ENCODE data around the gene TUBGCP6. TPM values are rescaled to one million over a fixed set of nuclear protein-coding genes. Genes with fewer than 3 reads are reported as not detected.

The TUBGCP6 gene
- total RNA-seq, 4 donors from 2014 or later: 20.3 to 44.3 (median 32.2) TPM

DNA sequence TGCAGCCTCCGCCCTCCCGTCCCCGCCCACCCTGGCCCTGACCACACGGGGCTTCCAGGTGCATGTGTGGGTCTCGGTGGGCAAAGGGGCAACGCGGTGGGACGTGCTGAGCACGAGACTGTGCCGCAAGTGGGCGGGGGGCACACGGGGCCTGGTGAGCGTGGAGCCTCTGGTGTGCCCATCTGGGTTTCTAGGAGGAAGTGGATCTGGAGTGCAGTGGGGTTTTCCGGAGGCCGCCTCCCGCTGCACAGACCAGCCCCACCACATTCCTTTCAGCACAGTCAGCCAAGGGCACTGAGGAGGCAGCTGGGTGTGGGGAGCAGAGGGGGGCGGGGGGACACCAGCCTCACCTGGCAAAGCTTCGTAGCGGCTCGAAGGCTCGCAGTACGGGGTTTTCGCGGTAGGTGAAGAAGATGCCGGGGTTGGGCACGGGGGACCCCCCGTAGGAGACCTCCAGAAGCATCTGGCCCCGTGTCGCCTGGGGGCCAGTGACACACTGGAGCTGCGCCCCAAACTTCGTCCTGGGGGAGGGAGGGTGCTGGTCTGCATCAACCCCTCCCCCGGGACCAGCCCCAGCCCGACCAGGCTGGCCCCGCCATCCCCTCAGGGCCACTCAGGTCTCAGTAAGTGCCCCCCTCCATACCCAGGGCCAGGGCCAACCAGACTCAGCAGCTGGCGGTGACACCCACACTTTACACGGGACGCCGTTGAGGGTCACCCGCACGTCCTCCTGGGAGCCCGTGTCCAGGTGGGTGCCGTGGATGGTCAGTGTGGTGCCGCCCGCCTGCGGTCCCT is 37.7 kb upstream of the TUBGCP6 start:
- intact Hi-C loops (cut with DNase I): loop anchor here (5.0 kb wide), 1 partner anchor 50 kb away; no protein-coding TSS in a partner anchor
- H3K36me3 ChIP-seq: peaks cover 82 to 95% (median 82%) of the 10 kb centered on the region in 3 donors
- WGBS, 2 donors: 15% methylated on average over 9 of the region's 45 CpGs; no CpG with 5 or more reads in 1 of the 2 donors
- DNase-seq: no peak
- H3K4me3 ChIP-seq: peak overlapping the region in 3 of 4 donors; percentile 18 to 40 (median 31)
- peaks cover 14 to 95% (median 24%) of the 10 kb centered on the region in 3 donors for H3K4me1 ChIP-seq
- peak in 1 of 4 donors; percentile 14 for TF ChIP-seq POLR2A (IDR thresholded peaks at IDR 0.05)
- TF ChIP-seq, protein P1, sequence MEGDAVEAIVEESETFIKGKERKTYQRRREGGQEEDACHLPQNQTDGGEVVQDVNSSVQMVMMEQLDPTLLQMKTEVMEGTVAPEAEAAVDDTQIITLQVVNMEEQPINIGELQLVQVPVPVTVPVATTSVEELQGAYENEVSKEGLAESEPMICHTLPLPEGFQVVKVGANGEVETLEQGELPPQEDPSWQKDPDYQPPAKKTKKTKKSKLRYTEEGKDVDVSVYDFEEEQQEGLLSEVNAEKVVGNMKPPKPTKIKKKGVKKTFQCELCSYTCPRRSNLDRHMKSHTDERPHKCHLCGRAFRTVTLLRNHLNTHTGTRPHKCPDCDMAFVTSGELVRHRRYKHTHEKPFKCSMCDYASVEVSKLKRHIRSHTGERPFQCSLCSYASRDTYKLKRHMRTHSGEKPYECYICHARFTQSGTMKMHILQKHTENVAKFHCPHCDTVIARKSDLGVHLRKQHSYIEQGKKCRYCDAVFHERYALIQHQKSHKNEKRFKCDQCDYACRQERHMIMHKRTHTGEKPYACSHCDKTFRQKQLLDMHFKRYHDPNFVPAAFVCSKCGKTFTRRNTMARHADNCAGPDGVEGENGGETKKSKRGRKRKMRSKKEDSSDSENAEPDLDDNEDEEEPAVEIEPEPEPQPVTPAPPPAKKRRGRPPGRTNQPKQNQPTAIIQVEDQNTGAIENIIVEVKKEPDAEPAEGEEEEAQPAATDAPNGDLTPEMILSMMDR (IDR thresholded peaks at IDR 0.05): peak in 1 of 6 experiments; percentile 4
- no peaks in the 10 kb centered on the region for H3K9me3 ChIP-seq
- H3K27ac ChIP-seq: peak overlapping the region; percentile 75 to 89 (median 87)
- no peaks in the 10 kb centered on the region for H3K27me3 ChIP-seq

DNA sequence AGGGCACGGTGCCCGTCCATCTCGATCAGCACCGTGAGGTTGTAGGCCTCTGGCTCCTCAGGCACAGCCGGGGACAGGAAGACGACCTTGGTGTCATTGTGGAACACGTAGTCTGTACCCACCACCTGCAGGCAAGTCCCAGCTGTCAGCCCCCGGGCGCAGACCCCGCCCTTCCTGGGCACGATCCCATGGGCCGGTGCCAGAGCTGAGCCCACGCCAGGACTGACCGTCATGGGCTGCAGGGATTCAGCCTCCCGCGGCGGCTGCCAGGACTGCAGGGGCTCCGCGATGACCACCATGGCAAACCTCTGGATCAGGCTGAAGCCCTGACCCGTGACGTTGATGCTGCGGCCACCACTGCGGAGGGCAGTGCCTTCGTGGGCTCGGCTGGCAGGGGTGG is 37.1 kb upstream of the TUBGCP6 start:
- WGBS, 2 donors: 20% methylated on average over 3 of the region's 25 CpGs; no CpG with 5 or more reads in 1 of the 2 donors
- no peaks in the 10 kb centered on the region for H3K9me3 ChIP-seq
- DNase-seq: no peak

DNA sequence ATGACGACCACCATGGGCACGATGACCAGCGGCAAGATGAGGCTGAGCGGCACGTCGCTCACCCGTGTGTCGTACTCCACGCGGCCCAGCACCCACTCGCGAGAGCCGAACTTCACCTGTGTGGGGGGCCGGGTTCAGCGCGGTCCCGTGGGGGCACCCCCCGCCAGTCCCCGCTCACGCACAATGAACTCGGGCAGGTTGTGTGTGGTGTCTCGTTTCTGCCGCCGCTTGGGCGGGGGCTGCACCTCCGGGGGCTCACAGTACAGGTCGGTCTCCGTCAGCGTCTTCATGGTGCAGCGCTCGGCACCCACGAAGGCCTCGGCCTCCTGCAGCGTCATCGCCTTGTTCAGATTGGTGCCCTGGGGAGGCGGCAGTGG is 36.5 kb upstream of the TUBGCP6 start:
- 90 to 96% methylated on average over 10 to 22 of the region's 36 CpGs for WGBS, 2 donors
- H3K4me3 ChIP-seq: no peak overlapping the region

More for the DNA sequence above, 37.1 kb upstream of the TUBGCP6 start:
- Histone ChIP-seq H3K27me3 (no peaks in the 10 kb centered on the region), H3K27ac (peak overlapping the region; percentile 74 to 89 (median 87)), H3K36me3 (peaks cover 80 to 95% (median 80%) of the 10 kb centered on the region in 3 donors), H3K4me1 (peaks cover 14 to 95% (median 24%) of the 10 kb centered on the region in 3 donors), H3K4me3 (peak overlapping the region in 3 of 4 donors; percentile 18 to 40 (median 31))
- no peak for TF ChIP-seq POLR2A (IDR thresholded peaks at IDR 0.05)
- TF ChIP-seq, protein P1 (IDR thresholded peaks at IDR 0.05): no peak
- intact Hi-C loops (cut with DNase I): loop anchor here (5.0 kb wide), 1 partner anchor 50 kb away; no protein-coding TSS in a partner anchor

DNA sequence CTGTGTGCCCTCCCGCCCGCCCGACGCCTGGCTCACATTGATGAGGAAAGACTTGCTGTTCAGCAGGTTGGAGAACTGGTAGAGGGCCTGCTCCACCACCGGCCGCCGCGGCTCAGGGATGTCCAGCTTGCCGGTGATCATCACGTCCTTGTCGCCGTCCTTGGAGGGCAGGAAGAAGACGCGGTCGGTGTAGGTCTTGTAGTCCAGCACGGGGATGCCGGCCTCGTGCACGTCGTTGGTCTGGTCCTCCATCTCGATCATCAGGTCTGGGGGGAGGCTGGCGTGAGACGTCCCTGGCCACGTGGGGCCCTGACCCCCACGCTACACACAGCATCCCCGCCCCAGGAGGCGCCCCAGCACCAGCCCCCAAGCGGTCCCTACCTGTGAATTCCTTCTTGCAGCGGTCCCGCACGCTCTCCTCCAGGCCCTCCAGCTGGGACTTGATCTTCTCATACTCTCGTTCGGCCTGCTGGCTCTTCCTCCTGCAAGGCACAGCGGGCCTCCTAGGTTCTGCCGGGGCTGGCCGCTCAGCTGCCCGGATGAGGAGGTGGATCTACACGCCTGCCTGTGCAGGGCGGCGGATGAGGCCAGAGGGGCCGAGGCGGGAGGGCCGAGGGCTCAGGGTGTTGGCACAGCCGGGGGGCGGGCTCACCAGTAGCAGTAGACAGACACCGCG is 36.0 kb upstream of the TUBGCP6 start:
- TF ChIP-seq, protein P1 (IDR thresholded peaks at IDR 0.05): no peak
- no peak for TF ChIP-seq POLR2A (IDR thresholded peaks at IDR 0.05)
- no peak overlapping the region for H3K4me3 ChIP-seq
- H3K4me1 ChIP-seq: peaks cover 11 to 95% (median 24%) of the 10 kb centered on the region in 3 donors

More for the DNA sequence above, 36.5 kb upstream of the TUBGCP6 start:
- no peaks in the 10 kb centered on the region for H3K9me3 ChIP-seq
- intact Hi-C loops (cut with DNase I): loop anchor here (5.0 kb wide), 1 partner anchor 51 kb away; no protein-coding TSS in a partner anchor
- peaks cover 78 to 95% (median 79%) of the 10 kb centered on the region in 3 donors for H3K36me3 ChIP-seq
- no peaks in the 10 kb centered on the region for H3K27me3 ChIP-seq
- TF ChIP-seq POLR2A (IDR thresholded peaks at IDR 0.05): no peak
- TF ChIP-seq, protein P1 (IDR thresholded peaks at IDR 0.05): no peak
- DNase-seq: no peak
- H3K27ac ChIP-seq: peak overlapping the region; percentile 74 to 89 (median 87)
- peaks cover 11 to 95% (median 24%) of the 10 kb centered on the region in 3 donors for H3K4me1 ChIP-seq

More for the DNA sequence above, 36.0 kb upstream of the TUBGCP6 start:
- 90 to 91% methylated on average over 29 to 31 of the region's 47 CpGs for WGBS, 2 donors
- intact Hi-C loops (cut with DNase I): loop anchor here (5.0 kb wide), 1 partner anchor 51 kb away; no protein-coding TSS in a partner anchor
- Histone ChIP-seq H3K27ac (peak overlapping the region; percentile 74 to 89 (median 87)), H3K36me3 (peaks cover 78 to 95% (median 78%) of the 10 kb centered on the region in 3 donors), H3K27me3 (no peaks in the 10 kb centered on the region), H3K9me3 (no peaks in the 10 kb centered on the region)
- DNase-seq: no peak

Measured in esophagus squamous epithelium (tissue), 5 donors.